ENCODE data around the gene LALBA.
"Not testable (repeated sequence)": the region's sequence is repeated elsewhere in the genome, so short reads cannot be mapped to it uniquely, and the experiment has no call there.

LALBA gene

GRCh38 chr12:48556631-48557030 is 13.2 kb downstream of the LALBA start:
- TF ChIP-seq, protein P1, sequence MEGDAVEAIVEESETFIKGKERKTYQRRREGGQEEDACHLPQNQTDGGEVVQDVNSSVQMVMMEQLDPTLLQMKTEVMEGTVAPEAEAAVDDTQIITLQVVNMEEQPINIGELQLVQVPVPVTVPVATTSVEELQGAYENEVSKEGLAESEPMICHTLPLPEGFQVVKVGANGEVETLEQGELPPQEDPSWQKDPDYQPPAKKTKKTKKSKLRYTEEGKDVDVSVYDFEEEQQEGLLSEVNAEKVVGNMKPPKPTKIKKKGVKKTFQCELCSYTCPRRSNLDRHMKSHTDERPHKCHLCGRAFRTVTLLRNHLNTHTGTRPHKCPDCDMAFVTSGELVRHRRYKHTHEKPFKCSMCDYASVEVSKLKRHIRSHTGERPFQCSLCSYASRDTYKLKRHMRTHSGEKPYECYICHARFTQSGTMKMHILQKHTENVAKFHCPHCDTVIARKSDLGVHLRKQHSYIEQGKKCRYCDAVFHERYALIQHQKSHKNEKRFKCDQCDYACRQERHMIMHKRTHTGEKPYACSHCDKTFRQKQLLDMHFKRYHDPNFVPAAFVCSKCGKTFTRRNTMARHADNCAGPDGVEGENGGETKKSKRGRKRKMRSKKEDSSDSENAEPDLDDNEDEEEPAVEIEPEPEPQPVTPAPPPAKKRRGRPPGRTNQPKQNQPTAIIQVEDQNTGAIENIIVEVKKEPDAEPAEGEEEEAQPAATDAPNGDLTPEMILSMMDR (IDR thresholded peaks at IDR 0.05; ENCODE audit: low read depth, low read length), result no peak
- H3K4me3 ChIP-seq (ENCODE audit: low read depth, low read length), result no peak overlapping the region

DNA sequence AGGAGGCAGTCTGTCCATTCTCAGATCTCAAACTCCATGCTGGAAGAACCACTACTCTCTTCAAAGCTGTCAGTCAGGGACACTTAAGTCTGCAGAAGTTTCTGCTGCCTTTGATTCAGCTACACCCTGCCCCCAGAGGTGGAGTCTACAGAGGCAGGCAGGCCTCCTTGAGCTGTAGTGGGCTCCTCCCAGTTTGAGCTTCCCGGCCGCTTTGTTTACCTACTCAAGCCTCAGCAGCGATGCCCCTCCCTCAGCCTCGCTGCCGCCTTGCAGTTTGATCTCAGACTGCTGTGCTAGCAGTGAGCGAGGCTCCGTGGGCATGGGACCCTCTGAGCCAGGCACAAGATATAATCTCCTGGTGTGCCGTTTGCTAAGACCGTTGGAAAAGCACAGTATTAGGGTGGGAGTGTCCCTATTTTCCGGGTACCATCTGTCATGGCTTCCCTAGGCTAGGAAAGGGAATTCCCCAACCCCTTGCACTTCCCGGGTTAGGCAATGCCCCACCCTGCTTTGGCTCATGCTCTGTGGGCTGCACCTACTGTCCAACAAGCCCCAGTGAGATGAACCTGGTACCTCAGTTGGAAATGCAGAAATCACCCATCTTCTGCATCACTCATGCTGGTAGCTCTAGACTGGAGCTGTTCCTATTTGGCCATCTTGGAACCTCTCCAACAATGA is 16.0 kb downstream of the LALBA start:
- not testable (repeated sequence) for H3K4me3 ChIP-seq (ENCODE audit: low read depth, low read length)

DNA sequence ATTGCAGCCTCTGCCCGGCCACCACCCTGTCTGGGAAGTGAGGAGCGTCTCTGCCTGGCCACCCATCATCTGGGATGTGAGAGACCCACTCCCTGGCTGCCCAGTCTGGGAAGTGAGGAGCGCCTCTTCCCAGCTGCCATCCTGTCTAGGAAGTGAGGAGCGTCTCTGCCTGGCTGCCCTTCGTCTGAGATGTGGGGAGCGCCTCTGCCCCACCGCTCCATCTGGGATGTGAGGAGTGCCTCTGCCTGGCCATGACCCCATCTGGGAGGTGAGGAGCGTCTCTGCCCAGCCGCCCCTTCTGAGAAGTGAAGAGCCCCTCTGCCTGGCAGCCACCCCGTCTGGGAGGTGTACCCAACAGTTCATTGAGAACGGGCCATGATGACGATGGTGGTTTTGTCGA is 18.2 kb downstream of the LALBA start:
- not testable (repeated sequence) for H3K4me3 ChIP-seq (ENCODE audit: low read depth, low read length)

- H3K4me3 ChIP-seq (ENCODE audit: low read depth, low read length), result not testable (repeated sequence)
Measured at GRCh38 chr12:48547012-48547411, 22.8 kb downstream of the LALBA start.

DNA sequence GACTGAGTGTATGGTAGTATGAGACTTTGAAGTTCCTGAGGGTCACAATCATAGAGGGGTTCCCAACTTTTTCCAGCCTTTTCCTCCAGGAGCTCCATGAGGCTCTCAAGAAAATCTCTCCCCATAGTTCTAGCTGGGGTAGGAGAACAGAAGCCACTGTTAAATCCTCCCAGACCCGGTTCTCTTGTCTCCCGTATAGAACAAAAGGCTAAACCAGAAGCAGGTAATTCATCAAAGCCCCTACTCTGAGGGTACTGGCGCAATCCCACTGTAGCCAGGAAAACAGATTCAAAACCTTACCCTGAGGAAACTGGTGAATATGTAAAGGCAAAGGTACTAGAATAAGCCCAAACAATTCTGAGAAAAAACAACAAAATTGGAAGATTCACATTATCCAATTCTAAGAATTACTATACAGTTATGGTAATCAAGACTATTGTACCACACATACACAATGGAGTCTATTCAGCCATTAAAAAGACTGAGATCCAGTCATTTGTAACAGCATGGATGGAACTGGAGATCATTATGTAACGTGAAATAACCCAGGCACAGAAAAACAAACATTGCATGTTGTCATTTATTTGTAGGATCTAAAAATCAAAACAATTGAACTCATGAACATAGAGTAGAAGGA is 23.9 kb downstream of the LALBA start:
- TF ChIP-seq, protein P1 (IDR thresholded peaks at IDR 0.05; ENCODE audit: low read depth, low read length), result no peak

DNA sequence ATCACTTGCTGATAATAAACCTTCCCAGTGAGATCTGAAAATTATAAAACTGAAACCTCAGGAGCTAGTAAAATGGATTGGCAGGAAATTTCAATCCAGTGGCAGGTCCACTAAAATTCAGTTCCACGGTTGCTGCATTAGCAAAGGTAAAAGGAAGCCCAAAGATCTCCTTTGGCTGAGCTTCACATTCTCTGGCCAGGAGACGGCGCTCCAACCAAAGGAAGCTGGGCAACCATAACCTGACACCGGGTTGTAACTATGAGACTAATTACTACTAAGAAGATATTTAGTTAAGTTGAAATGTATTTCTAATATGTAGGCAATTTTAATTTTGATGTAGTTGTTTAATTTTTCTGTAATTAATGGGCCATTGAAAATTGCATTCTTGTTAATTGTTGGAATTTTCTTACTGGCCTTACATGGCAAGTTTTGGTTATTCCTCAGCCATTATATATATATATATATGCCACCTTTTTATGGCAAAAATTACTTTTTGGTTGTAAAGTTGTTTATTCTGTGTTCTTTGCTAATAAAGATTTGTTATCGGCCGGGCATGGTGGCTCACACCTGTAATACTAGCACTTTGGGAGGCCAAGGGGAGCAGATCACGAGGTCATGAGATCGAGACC is 27.4 kb downstream of the LALBA start:
- H3K4me3 ChIP-seq (ENCODE audit: low read depth, low read length), result no peak overlapping the region
- TF ChIP-seq, protein P1 (IDR thresholded peaks at IDR 0.05; ENCODE audit: low read depth, low read length), result peak; percentile 70

More for the DNA sequence above, 23.9 kb downstream of the LALBA start:
- no peak overlapping the region for H3K4me3 ChIP-seq (ENCODE audit: low read depth, low read length)

GRCh38 chr12:48536602-48537001 is 33.2 kb downstream of the LALBA start:
- H3K4me3 ChIP-seq (ENCODE audit: low read depth, low read length), result no peak overlapping the region
- TF ChIP-seq, protein P1 (IDR thresholded peaks at IDR 0.05; ENCODE audit: low read depth, low read length), result no peak

DNA sequence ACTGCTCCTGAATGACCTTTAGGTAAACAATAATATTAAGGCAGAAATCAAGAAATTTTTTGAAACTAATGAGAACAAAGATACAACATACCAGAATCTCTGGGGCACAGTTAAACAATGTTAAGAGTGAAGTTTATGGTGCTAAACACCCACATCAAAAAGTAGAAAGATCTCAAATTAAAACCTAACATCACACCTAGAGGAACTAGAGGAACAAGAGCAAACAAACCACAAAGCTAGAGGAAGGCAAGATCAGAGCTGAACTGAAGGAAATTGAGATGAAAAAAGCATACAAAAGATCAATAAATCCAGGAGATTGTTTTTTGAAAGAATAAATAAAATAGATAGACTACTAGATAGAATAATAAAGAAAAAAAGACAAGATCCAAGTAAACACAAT is 37.2 kb downstream of the LALBA start:
- TF ChIP-seq, protein P1 (IDR thresholded peaks at IDR 0.05; ENCODE audit: low read depth, low read length), result no peak
- H3K4me3 ChIP-seq (ENCODE audit: low read depth, low read length), result no peak overlapping the region

All from WI38 (cell line).